MM.1S (cell line): ENCODE measurements around the gene PIBF1.

Experiments
- DNase-seq: peaks from one replicate; pipeline ENCODE4 v3.0.0-alpha.2; 2015
- H2AFZ ChIP-seq: fragments of 300-600 bp; sonication (generic); 2 replicates; pipeline ENCODE4 v1.6.0; 2016; ENCODE audit warnings: antibody characterized with exemption, low read length
- H3F3A ChIP-seq: fragments of 300-600 bp; sonication (generic); 2 replicates; pipeline ENCODE4 v1.6.1; 2016; ENCODE audit warnings: mild to moderate bottlenecking, antibody characterized with exemption, low read length, moderate library complexity, mixed read lengths; ENCODE audit not compliant: insufficient read depth
- H3K27ac ChIP-seq: fragments of 300-600 bp; sonication (generic); 2 replicates; pipeline ENCODE4 v1.5.1; 2016; ENCODE audit warnings: mild to moderate bottlenecking, low read length
- H3K27me3 ChIP-seq: fragments of 300-600 bp; sonication (generic); replicated peaks from 2 replicates; pipeline ENCODE4 v1.6.0; 2016; ENCODE audit warnings: low read length; ENCODE audit not compliant: insufficient read depth
- H3K36me3 ChIP-seq: fragments of 300-600 bp; sonication (generic); replicated peaks from 2 replicates; pipeline ENCODE4 v1.6.1; 2016; ENCODE audit warnings: mild to moderate bottlenecking, low read length, mixed read lengths; ENCODE audit not compliant: insufficient read depth
- H3K4me1 ChIP-seq: fragments of 300-600 bp; sonication (generic); 2 replicates; pipeline ENCODE4 v1.6.1; 2016; ENCODE audit warnings: low read length, mixed read lengths
- H3K4me2 ChIP-seq: fragments of 300-600 bp; sonication (generic); 2 replicates; pipeline ENCODE4 v1.6.0; 2016; ENCODE audit warnings: low read depth, low read length
- H3K4me3 ChIP-seq: fragments of 300-600 bp; sonication (generic); 2 replicates; pipeline ENCODE4 v1.5.1; 2016; ENCODE audit warnings: low read length, mixed read lengths
- H3K79me2 ChIP-seq: fragments of 300-600 bp; sonication (generic); 2 replicates; pipeline ENCODE4 v1.6.1; 2016; ENCODE audit warnings: mixed run types, low read length, mixed read lengths
- H3K9ac ChIP-seq: fragments of 300-600 bp; sonication (generic); 2 replicates; pipeline ENCODE4 v1.6.1; 2016; ENCODE audit warnings: low read length, mixed read lengths
- H3K9me2 ChIP-seq: fragments of 300-600 bp; sonication (generic); replicated peaks from 2 replicates; pipeline ENCODE4 v1.6.1; 2016; ENCODE audit warnings: mild to moderate bottlenecking, low read length, mixed read lengths; ENCODE audit not compliant: insufficient read depth
- H3K9me3 ChIP-seq: fragments of 300-600 bp; sonication (generic); replicated peaks from 2 replicates; pipeline ENCODE4 v1.6.1; 2016; ENCODE audit warnings: mild to moderate bottlenecking, low read length, mixed read lengths; ENCODE audit not compliant: insufficient read depth
- H4K20me1 ChIP-seq: fragments of 300-600 bp; sonication (generic); 2 replicates; pipeline ENCODE4 v1.6.1; 2016; ENCODE audit warnings: mild to moderate bottlenecking, low read length, moderate library complexity, mixed read lengths; ENCODE audit not compliant: insufficient read depth
- EZH2 ChIP-seq: fragments of 300-600 bp; sonication (generic); optimal IDR thresholded peaks from 2 replicates; pipeline ENCODE3; 2017; ENCODE audit warnings: low read depth, mild to moderate bottlenecking, antibody characterized with exemption, low read length, mixed read lengths
- EZH2phosphoT487 ChIP-seq: fragments of 300-600 bp; sonication (generic); IDR thresholded peaks from 2 replicates; pipeline ENCODE4 v1.6.1; 2018; ENCODE audit warnings: antibody characterized with exemption, low read length
- TF ChIP-seq, protein P1 (sequence below): fragments of 300-600 bp; sonication (generic); IDR thresholded peaks from 2 replicates; pipeline ENCODE4 v1.5.1; 2016; ENCODE audit warnings: antibody characterized with exemption, low read length, mixed read lengths

Gene PIBF1

GRCh38 chr13:72853000-72853399 lies 71.1 kb downstream of the PIBF1 start:
- no peaks in the 10 kb centered on the region for H3F3A ChIP-seq
- H3K9me2 ChIP-seq = no peaks in the 10 kb centered on the region
- no peak overlapping the region for H2AFZ ChIP-seq
- no peak overlapping the region for H3K4me3 ChIP-seq
- H3K36me3 ChIP-seq = no peaks in the 10 kb centered on the region
- H3K79me2 ChIP-seq = no peaks in the 10 kb centered on the region
- H3K27ac ChIP-seq = no peak overlapping the region
- no peak overlapping the region for H3K9ac ChIP-seq
- H3K4me2 ChIP-seq = no peak overlapping the region
- no peaks in the 10 kb centered on the region for H3K9me3 ChIP-seq
- no peaks in the 10 kb centered on the region for H3K4me1 ChIP-seq
- no peak for DNase-seq
- TF ChIP-seq EZH2phosphoT487 (no peak), EZH2 (no peak)
- TF ChIP-seq, protein P1, sequence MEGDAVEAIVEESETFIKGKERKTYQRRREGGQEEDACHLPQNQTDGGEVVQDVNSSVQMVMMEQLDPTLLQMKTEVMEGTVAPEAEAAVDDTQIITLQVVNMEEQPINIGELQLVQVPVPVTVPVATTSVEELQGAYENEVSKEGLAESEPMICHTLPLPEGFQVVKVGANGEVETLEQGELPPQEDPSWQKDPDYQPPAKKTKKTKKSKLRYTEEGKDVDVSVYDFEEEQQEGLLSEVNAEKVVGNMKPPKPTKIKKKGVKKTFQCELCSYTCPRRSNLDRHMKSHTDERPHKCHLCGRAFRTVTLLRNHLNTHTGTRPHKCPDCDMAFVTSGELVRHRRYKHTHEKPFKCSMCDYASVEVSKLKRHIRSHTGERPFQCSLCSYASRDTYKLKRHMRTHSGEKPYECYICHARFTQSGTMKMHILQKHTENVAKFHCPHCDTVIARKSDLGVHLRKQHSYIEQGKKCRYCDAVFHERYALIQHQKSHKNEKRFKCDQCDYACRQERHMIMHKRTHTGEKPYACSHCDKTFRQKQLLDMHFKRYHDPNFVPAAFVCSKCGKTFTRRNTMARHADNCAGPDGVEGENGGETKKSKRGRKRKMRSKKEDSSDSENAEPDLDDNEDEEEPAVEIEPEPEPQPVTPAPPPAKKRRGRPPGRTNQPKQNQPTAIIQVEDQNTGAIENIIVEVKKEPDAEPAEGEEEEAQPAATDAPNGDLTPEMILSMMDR = no peak
- no peaks in the 10 kb centered on the region for H4K20me1 ChIP-seq
- no peaks in the 10 kb centered on the region for H3K27me3 ChIP-seq

DNA sequence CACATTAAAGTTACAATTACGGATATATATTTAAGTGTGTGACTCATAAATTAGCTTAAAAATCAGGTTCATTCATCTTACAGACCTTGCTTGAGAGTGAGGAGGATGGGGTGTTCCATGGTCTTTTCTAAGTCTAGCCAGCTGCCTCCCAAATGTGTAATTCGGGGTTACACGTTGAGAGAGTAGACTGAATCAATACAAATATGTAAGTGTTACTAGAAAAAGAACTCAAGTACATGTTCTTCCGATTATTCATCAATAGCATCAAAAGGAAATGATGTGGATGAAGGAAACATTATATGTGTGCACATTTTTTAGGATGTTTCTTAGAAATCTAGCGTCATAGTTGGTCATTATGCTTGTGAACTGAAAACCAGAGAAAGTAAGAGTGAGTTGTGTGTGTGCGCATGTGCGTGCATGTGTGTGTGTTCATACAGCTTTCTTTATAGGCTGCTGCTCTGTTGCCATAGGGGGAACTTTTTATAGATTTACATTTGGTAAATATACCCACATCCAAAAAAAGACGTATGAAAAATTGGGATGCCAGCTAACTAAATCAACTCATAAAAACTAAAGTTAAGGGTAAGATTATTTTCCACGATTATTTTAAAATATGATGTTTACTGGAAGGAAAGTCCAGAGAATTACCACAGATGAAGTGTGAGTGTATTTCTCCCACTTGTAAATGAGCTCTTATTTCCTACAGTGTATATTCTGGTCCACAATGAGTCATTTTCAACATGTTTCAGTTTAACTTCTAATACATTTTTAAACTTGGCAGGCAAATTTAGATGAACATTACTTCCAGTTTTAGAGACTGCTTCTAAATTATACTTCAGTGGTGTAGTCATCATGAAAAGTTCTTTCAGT lies 82.4 kb downstream of the PIBF1 start:
- Histone ChIP-seq H2AFZ (no peak overlapping the region), H3K4me2 (no peak overlapping the region)
- TF ChIP-seq EZH2phosphoT487 (no peak), EZH2 (no peak)
- TF ChIP-seq, protein P1 = no peak

DNA sequence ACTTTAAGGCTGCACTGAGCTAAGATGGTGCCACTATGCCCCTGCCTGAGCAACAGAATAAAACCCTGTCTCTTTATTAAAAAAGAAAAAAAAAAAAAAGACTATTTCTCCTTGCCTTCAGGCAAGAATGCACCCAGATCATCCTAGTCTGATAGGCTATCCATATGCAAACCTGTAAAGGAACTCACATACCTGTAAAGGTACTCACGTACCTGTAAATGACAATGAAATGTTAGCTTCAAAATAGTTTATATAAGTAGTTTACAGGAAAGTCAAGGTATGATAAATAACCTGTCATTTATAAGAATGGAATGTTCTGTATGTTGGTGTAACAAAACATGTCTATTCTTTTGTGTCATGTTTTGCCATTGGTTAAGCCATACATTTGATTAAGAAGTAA lies 86.3 kb downstream of the PIBF1 start:
- H3K9ac ChIP-seq = no peak overlapping the region
- H3K27ac ChIP-seq = no peak overlapping the region
- no peak for DNase-seq
- TF ChIP-seq EZH2 = no peak
- TF ChIP-seq EZH2phosphoT487 = no peak
- TF ChIP-seq, protein P1 = no peak
- H3K79me2 ChIP-seq = no peaks in the 10 kb centered on the region
- H3K4me1 ChIP-seq = no peaks in the 10 kb centered on the region
- no peaks in the 10 kb centered on the region for H3F3A ChIP-seq
- H3K9me2 ChIP-seq = no peaks in the 10 kb centered on the region
- no peak overlapping the region for H3K4me2 ChIP-seq
- no peak overlapping the region for H3K4me3 ChIP-seq
- no peaks in the 10 kb centered on the region for H3K9me3 ChIP-seq
- no peaks in the 10 kb centered on the region for H3K27me3 ChIP-seq
- H2AFZ ChIP-seq = no peak overlapping the region
- H3K36me3 ChIP-seq = no peaks in the 10 kb centered on the region
- H4K20me1 ChIP-seq = no peaks in the 10 kb centered on the region

More for the DNA sequence above, 82.4 kb downstream of the PIBF1 start:
- Histone ChIP-seq H3F3A (no peaks in the 10 kb centered on the region), H3K79me2 (no peaks in the 10 kb centered on the region), H3K36me3 (no peaks in the 10 kb centered on the region), H3K27ac (no peak overlapping the region), H3K27me3 (no peaks in the 10 kb centered on the region), H3K9me2 (no peaks in the 10 kb centered on the region), H3K9ac (no peak overlapping the region), H4K20me1 (no peaks in the 10 kb centered on the region), H3K4me3 (no peak overlapping the region), H3K4me1 (no peaks in the 10 kb centered on the region), H3K9me3 (no peaks in the 10 kb centered on the region)
- no peak for DNase-seq
